MCF 10A (cell line): ENCODE results near the gene TRIB2. TPM values are rescaled to one million over a fixed set of nuclear protein-coding genes. Genes with fewer than 3 reads are reported as not detected.

ENCODE experiments used
- BruUV-seq: library from RNA; stranded (reverse); fragments of 400-500 nt; replicated peaks from 2 replicates; lab custom pipeline; 2021; lab: Mats Ljungman, UMichigan
- CTCF ChIA-PET: fragments of 300-600 bp; sonication (Branson Sonifier 250); formaldehyde crosslinking; extraction: SDS; loops from one replicate; lab custom pipeline; 2021; ENCODE audit warnings: antibody characterized with exemption, inconsistent platforms; lab: Yijun Ruan, JAX
- POLR2A ChIA-PET: fragments of 300-600, 350-650 bp; sonication (Branson Sonifier 250); formaldehyde crosslinking; extraction: SDS; loops from one replicate; lab custom pipeline; 2020; ENCODE audit warnings: antibody characterized with exemption, inconsistent platforms; lab: Yijun Ruan, JAX
- DNase-seq: peaks from one replicate; pipeline ENCODE4 v3.0.0-alpha.2; 2018; ENCODE audit not compliant: unreplicated experiment
- H3K27ac Mint-ChIP-seq: one replicate; pipeline ENCODE4 v1.8.0; 2022; ENCODE audit warnings: mild to moderate bottlenecking, low read depth, mixed read lengths; ENCODE audit not compliant: unreplicated experiment
- H3K27me3 Mint-ChIP-seq: one replicate; pipeline ENCODE4 v1.8.0; 2022; ENCODE audit warnings: mixed read lengths; ENCODE audit not compliant: insufficient read depth, unreplicated experiment
- H3K36me3 Mint-ChIP-seq: one replicate; pipeline ENCODE4 v1.8.0; 2022; ENCODE audit warnings: mild to moderate bottlenecking, moderate library complexity, mixed read lengths; ENCODE audit not compliant: insufficient read depth, unreplicated experiment
- H3K4me1 Mint-ChIP-seq: one replicate; pipeline ENCODE4 v1.8.0; 2022; ENCODE audit warnings: mixed read lengths; ENCODE audit not compliant: insufficient read depth, unreplicated experiment
- H3K4me3 Mint-ChIP-seq: one replicate; pipeline ENCODE4 v1.8.0; 2022; ENCODE audit warnings: mild to moderate bottlenecking, moderate library complexity, mixed read lengths; ENCODE audit not compliant: unreplicated experiment
- H3K9me3 Mint-ChIP-seq: one replicate; pipeline ENCODE4 v1.8.0; 2022; ENCODE audit warnings: mixed read lengths; ENCODE audit not compliant: unreplicated experiment
- CTCF ChIP-seq: fragments of 200-600 bp; IDR thresholded peaks from one replicate; pipeline ENCODE4 v1.8.0; 2022; ENCODE audit warnings: antibody characterized with exemption, mild to moderate bottlenecking; ENCODE audit not compliant: unreplicated experiment
- intact Hi-C: fragments of 100-400 bp; cut with micrococcal nuclease; formaldehyde crosslinking; loops from 2 replicates; pipeline ENCODE4 v1.14.1; 2022
- total RNA-seq: library from RNA; stranded (reverse); gene quantifications from 2 replicates; pipeline ENCODE4 v1.2.3, GENCODE V29; 2022

Gene TRIB2
- total RNA-seq, 1 experiment from 2014 or later, result 12.9 TPM

GRCh38 chr2:12737738-12738485 lies 21.2 kb downstream of the TRIB2 start:
- POLR2A ChIA-PET, result no interaction called here
- peaks cover 7% of the 10 kb centered on the region for H3K4me1 Mint-ChIP-seq
- DNase-seq, result no peak
- no peak overlapping the region for H3K4me3 Mint-ChIP-seq
- H3K27ac Mint-ChIP-seq, result no peak overlapping the region
- no peak for TF ChIP-seq CTCF
- no peaks in the 10 kb centered on the region for H3K9me3 Mint-ChIP-seq
- intact Hi-C loops, result no loop called here
- no peaks in the 10 kb centered on the region for H3K27me3 Mint-ChIP-seq
- peaks cover 38% of the 10 kb centered on the region for H3K36me3 Mint-ChIP-seq
- CTCF ChIA-PET, result interaction anchor here (0.9 to 1.0 kb wide), 2 partner anchors 18 to 269 kb away, joined by 3 to 4 read pairs; no protein-coding TSS in a partner anchor
- BruUV-seq, result no TSS peak

- peaks cover 38% of the 10 kb centered on the region for H3K36me3 Mint-ChIP-seq
- CTCF ChIA-PET, result interaction anchor here (0.7 to 1.8 kb wide), 2 partner anchors 72 to 192 kb away, joined by 3 to 5 read pairs; no protein-coding TSS in a partner anchor
These were observed 23.1 kb downstream of the TRIB2 start for GRCh38 chr2:12739721-12740254.

DNA sequence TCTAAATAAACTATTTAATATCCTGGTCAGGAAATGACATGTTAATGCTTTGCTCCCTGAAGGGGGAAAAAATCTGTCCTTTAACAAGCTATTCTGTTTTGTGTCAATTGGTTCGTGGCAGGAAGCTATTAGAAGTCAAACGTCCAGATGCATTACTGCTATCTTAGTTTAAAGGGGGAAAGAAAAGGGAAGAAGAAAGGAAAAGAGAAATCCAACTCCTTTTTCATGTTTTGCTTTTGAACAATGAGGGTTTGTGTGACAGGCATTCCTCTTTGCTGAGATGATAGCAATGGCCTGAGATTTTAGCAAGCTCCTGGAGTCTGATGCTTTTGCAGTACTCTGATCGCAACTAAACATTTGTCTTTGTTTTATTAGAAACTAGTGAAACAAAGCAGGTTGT lies 24.6 kb downstream of the TRIB2 start:
- no TSS peak for BruUV-seq
- H3K9me3 Mint-ChIP-seq, result no peaks in the 10 kb centered on the region
- POLR2A ChIA-PET, result no interaction called here
- CTCF ChIA-PET, result interaction anchor here (0.8 to 1.8 kb wide), 4 partner anchors 11 to 266 kb away, joined by 3 to 5 read pairs (median 3); no protein-coding TSS in a partner anchor
- H3K4me3 Mint-ChIP-seq, result no peak overlapping the region
- H3K27me3 Mint-ChIP-seq, result no peaks in the 10 kb centered on the region
- TF ChIP-seq CTCF, result no peak
- intact Hi-C loops, result no loop called here
- H3K4me1 Mint-ChIP-seq, result no peaks in the 10 kb centered on the region
- peaks cover 29% of the 10 kb centered on the region for H3K36me3 Mint-ChIP-seq
- no peak overlapping the region for H3K27ac Mint-ChIP-seq
- no peak for DNase-seq

More at GRCh38 chr2:12739721-12740254, 23.1 kb downstream of the TRIB2 start:
- intact Hi-C loops, result no loop called here
- Mint-ChIP-seq H3K4me3 (no peak overlapping the region), H3K27ac (no peak overlapping the region), H3K4me1 (no peaks in the 10 kb centered on the region), H3K9me3 (no peaks in the 10 kb centered on the region), H3K27me3 (no peaks in the 10 kb centered on the region)
- POLR2A ChIA-PET, result no interaction called here
- TF ChIP-seq CTCF, result no peak
- BruUV-seq, result no TSS peak
- DNase-seq, result no peak

DNA sequence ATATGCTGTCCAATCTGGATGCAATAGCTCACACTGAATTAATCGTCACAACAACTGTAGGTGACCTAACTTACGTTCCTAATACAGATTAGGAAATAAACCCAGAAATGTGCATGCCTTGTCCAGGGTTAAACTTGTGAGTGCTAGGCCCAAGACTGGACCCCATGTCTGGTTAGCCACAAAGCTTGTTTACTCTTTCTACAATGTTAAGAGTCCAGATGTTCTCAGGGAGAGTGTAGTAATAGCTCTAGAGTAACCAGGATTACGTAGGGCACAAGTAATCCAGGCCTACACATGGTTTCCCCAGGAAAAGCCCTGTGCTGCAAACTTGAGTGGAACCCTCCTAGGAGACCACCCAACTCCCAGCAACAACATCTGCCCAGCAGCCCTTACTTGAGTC lies 26.2 kb downstream of the TRIB2 start:
- Mint-ChIP-seq H3K4me1 (no peaks in the 10 kb centered on the region), H3K27ac (no peak overlapping the region), H3K27me3 (no peaks in the 10 kb centered on the region), H3K4me3 (no peak overlapping the region), H3K36me3 (peaks cover 25% of the 10 kb centered on the region), H3K9me3 (no peaks in the 10 kb centered on the region)
- TF ChIP-seq CTCF, result no peak
- POLR2A ChIA-PET, result interaction anchor here (0.6 to 0.7 kb wide), 3 partner anchors 99 to 931 kb away, joined by 3 to 4 read pairs (median 3); no protein-coding TSS in a partner anchor
- intact Hi-C loops, result no loop called here
- DNase-seq, result no peak
- BruUV-seq, result no TSS peak
- CTCF ChIA-PET, result no interaction called here
